GM18498 (cell line): ENCODE data around the gene RRP15.

Source experiments
- ATAC-seq: cut with Tn5 transposase; IDR thresholded peaks from one replicate; pipeline ENCODE4 v1.9.1; 2021; ENCODE audit warnings: mild to moderate bottlenecking, moderate library complexity; ENCODE audit not compliant: unreplicated experiment

The RRP15 gene

GRCh38 chr1:218336328-218336727 lies 51.2 kb downstream of the RRP15 start:
- no peak for ATAC-seq

DNA sequence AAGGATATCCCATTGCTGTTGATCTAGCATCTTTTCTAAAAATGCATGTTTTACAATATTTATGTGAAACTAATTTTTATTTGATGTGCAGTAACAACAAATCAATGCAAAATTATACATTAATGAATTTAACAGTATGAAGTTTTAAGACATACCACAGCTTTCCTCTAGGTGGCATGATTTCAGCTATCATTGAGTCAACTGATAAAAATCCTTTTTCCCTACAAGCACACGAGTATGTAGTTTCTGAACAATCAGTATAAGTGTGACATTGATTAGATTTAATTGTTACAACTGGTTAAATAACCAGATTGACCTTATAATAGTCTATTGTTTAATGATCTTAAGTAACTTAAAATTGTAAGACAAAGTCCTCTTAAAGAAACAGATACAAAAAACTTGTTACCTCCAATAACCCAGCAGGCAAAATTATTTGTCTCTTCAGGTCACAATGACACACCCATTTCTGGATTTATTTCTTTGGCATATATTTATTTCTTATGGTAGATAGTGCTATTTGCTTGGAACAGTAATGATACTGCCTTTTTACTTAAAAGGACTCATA lies 54.3 kb downstream of the RRP15 start:
- ATAC-seq = peak; percentile 60

- ATAC-seq = no peak
Observed at GRCh38 chr1:218341325-218341724, 56.2 kb downstream of the RRP15 start.

- ATAC-seq = no peak
Observed at GRCh38 chr1:218342091-218342490, 57.0 kb downstream of the RRP15 start.

DNA sequence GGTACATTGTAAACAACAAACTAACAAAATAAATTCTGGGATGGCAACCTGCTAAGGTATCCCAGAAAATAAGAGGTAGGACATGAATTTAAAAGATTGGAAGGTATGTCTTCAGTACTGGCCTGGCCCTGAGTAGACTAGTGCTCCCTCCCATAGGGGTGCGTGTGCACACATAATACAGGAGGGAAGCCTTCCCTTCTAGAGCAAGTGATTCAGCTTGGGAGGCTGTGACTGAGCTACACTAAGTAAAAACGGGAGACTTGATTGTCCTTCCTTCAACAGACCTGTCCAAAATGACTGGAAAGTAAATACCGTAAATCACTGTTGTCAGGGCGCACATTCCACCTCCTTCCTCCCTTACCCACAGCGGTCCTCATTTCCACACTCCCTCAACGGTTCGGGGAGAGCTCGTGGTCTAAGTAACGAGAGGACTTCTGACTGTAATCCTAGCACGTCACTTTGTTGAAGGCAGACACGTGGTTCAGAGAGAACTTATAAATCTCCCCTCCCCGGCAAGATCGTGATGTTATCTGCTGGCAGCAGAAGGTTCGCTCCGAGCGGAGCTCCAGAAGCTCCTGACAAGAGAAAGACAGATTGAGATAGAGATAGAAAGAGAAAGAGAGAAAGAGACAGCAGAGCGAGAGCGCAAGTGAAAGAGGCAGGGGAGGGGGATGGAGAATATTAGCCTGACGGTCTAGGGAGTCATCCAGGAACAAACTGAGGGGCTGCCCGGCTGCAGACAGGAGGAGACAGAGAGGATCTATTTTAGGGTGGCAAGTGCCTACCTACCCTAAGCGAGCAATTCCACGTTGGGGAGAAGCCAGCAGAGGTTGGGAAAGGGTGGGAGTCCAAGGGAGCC lies 60.0 kb downstream of the RRP15 start, which contains the start of gene TGFB2:
TSS of gene TGFB2 (plus strand) at position 523 of the 859 bp plus-strand sequence. CDS start 1,366 bp downstream, outside the sequence.
- ATAC-seq = peak; percentile 49

GRCh38 chr1:218345673-218346390 lies 60.7 kb downstream of the RRP15 start:
- ATAC-seq = peak; percentile 63

DNA sequence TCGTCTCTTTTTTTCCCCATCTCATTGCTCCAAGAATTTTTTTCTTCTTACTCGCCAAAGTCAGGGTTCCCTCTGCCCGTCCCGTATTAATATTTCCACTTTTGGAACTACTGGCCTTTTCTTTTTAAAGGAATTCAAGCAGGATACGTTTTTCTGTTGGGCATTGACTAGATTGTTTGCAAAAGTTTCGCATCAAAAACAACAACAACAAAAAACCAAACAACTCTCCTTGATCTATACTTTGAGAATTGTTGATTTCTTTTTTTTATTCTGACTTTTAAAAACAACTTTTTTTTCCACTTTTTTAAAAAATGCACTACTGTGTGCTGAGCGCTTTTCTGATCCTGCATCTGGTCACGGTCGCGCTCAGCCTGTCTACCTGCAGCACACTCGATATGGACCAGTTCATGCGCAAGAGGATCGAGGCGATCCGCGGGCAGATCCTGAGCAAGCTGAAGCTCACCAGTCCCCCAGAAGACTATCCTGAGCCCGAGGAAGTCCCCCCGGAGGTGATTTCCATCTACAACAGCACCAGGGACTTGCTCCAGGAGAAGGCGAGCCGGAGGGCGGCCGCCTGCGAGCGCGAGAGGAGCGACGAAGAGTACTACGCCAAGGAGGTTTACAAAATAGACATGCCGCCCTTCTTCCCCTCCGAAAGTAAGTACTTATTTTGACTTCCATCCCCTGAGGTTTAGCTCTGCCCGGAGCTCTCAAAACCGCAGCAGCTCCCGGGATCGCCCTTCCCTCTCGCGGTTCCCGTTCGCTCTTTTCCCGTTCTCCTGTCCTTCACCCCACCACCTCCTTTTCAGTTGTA lies 61.5 kb downstream of the RRP15 start:
- no peak for ATAC-seq

DNA sequence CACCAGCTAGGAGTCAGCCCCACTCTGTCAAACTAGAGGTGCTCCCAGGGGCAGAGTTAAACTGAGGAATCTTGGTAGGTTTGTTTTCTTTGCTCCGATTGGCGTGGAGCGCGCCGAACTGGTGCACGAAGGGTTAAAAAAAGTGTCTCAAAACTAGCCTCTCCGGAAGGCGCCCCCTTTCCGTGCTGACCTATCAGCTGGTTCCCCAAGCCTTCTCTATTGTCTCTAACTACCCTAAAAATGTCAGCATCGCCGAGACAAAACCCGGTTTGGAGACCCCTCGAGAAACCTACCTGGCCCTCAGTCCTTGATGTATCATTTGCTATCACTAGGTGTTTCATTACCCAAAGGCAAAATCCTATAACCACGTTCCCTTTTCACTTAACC lies 62.2 kb downstream of the RRP15 start:
- ATAC-seq = no peak

- no peak for ATAC-seq
Observed at GRCh38 chr1:218347723-218348627, 62.9 kb downstream of the RRP15 start.

DNA sequence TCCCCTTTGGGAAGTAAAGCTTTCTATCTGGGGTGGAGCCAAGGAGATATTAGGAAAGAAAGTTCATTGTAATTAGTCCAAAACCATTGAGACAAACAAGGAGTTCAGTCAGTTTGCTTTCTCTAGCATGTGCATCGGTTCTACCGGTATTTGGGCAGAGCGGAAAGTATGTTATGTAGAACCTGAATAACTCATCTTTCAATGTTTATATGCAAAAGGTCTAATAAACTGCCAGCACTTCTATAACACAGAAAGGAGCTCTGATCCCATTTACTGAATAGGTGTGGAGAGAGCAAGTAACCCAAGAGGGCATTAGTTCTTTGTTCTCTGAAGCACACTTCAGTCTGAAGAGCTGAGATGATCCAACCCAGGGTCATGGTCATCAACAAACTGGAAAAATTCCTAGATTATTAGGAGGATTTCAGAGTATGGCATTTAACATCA lies 63.6 kb downstream of the RRP15 start:
- no peak for ATAC-seq

GRCh38 chr1:218349348-218350034 lies 64.4 kb downstream of the RRP15 start:
- ATAC-seq = no peak

DNA sequence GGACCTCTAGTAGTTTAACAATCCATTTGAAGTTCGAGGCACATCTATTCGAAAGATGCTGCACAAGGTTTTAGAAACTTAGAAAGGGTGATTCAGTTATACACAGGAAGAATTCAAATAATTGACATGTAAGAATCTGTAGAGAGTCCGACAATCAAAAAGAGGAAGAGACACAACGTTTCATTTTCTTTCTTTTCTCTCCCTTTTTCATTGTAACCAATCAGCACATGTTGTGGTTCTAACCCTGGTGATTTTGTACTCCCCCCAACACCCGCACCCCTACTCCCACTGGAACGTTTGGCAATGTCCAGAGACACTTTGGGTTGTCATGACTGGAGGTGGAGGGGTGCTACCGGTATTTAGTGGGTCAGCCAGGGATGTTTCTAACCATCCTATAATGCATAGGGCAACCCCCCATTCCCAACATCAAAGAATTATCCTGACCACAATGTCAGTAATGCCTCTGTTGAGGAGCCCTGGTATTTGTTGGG lies 65.0 kb downstream of the RRP15 start:
- ATAC-seq = no peak

DNA sequence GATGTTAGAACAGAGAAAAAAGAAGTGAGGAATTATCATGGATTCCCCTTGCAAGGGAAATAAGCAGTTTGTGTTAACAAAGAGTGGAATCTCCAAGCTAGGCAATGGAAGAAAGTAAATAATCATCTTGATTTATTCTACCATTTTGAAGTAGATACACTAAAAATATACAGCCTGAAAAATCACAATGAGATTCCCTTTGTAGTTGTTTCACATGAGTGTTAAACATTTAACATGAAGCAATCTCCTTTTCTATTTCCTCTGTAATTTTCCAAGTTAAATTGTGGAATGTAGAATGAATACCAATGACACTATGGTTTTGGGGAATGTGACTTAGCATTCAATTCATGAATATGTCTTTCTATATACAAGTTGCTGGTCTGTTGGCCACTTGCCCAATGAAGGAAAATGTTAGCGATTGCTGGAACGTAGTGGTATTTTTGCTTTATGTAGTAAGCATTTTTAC lies 65.7 kb downstream of the RRP15 start:
- ATAC-seq = no peak

- ATAC-seq = peak; percentile 78
Observed at GRCh38 chr1:218351391-218352074, 66.4 kb downstream of the RRP15 start.

DNA sequence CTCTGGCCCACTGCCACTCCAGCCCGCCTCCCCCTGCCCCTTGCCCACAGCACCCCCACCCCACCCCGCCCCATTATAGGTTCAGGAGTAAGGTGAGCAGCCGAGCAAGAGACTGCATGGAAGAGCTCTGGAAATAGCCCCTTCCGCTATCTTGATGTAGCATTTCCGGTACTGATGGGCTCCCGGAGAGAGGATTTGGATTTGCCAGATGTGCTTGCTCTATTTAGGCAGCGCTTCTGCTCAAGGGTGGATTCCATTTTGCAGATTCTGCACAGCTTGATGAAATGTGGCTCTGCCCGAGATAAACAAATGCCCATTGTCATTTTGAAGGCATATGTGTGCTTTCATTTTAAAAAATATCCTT lies 67.0 kb downstream of the RRP15 start:
- no peak for ATAC-seq

GRCh38 chr1:218353656-218354055 lies 68.6 kb downstream of the RRP15 start:
- ATAC-seq = no peak

DNA sequence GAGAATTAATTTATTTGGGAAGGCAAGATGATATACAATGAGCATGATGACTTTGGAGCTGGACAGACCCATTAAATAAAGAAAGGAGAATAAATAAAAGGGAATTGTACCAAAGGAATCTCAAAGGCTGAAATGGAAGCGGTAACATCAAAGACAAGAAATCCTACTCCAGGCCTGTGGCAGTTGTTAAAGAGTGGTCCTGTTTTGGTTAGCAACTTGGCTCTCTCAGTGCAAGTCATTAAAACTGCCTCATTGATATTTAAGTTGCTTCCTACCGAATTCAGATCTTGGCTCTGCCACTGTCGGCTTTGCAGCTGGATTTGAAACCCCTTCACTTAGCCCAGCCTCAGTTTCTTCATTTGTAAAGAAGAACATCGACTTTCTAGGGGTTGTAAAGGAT lies 70.2 kb downstream of the RRP15 start:
- ATAC-seq = no peak

DNA sequence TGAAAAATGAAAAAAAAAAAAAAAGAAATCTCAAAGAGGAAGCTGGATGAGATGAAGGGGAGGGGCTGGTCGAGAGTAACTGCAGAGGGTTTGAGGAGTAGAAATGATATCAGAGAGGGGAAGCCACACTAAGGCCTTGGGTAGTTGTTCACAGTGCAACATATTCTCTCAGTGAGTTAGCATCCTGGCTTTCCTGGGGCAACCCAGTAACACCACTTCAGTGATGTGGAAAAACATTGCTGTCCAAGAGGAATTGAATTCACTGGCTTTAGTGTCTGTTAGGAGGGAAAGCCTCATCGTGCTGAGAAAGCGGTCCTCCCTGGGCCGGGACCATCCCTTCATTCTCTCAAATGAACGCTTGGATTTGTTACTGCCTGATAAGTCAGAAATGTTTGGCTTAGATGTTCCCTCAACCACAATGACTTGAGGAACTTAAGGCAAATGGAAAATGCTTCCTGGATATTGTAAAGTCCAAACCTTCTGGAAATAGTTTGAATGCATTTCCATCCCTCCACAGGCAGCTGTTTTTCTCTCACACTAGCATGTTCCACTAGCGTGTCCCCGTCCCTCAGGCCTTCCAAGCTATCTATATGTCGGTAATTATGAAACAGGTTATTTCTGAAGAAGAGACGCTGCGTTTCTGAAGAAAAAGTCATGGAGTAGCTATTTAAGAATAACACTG lies 72.3 kb downstream of the RRP15 start:
- no peak for ATAC-seq
